GM12878 (cell line): Measurements from ENCODE around the gene UBR2. TPM values are rescaled to one million over a fixed set of nuclear protein-coding genes. Genes with fewer than 3 reads are reported as not detected.

Source experiments
- ATAC-seq: fragments of 200-7000 bp; cut with Tn5 transposase; 3 replicates; pipeline ENCODE4 v1.9.1; 2020; ENCODE audit warnings: mild to moderate bottlenecking, moderate library complexity
- BruUV-seq: library from RNA; stranded (reverse); fragments of 400-500 nt; replicated peaks from 2 replicates; lab custom pipeline; 2021; lab: Mats Ljungman, UMichigan
- CTCF ChIA-PET: fragments of 300-600 bp; sonication (Branson Sonifier 250); formaldehyde crosslinking; extraction: SDS; loops from one replicate; lab custom pipeline; 2021; ENCODE audit warnings: inconsistent platforms; lab: Yijun Ruan, JAX
- POLR2A ChIA-PET: fragments of 350-600 bp; formaldehyde crosslinking; extraction: SDS; loops from one replicate; lab custom pipeline; 2021; ENCODE audit warnings: inconsistent platforms; lab: Charles Lee
- RAD21 ChIA-PET: fragments of 300-600 bp; sonication (Branson Sonifier 250); formaldehyde crosslinking; loops from one replicate; lab custom pipeline; 2023; ENCODE audit warnings: antibody characterized with exemption; ENCODE audit not compliant: unreplicated experiment; lab: Charles Lee
- SMC1A ChIA-PET: fragments of 300-600 bp; sonication (Branson Sonifier 250); formaldehyde crosslinking; loops from one replicate; lab custom pipeline; 2023; ENCODE audit not compliant: unreplicated experiment, uncharacterized antibody; lab: Charles Lee
- DNase-seq: peaks from one replicate; pipeline ENCODE4 v3.0.0-alpha.2; 2011; ENCODE audit warnings: low read depth, low spot score
- FAIRE-seq: peaks from 3 replicates; lab custom pipeline; 2011; peaks lifted over from hg19 to GRCh38; lab: Jason Lieb, UNC
- H2AFZ ChIP-seq: 2 replicates; pipeline ENCODE4 v1.6.0; 2011; ENCODE audit warnings: low read depth, low read length, control low read depth; ENCODE audit not compliant: control insufficient read depth
- H3K27ac ChIP-seq: 2 replicates; pipeline ENCODE4 v1.5.1; 2011; ENCODE audit warnings: control low read depth; ENCODE audit not compliant: control insufficient read depth, insufficient read depth
- H3K27me3 ChIP-seq, 2 experiments: replicated peaks in 1 of 2; 2 replicates each; pipeline versions ENCODE4 v1.6.0 to v1.6.1; 2011; ENCODE audit warnings: low read length in 1 of 2; ENCODE audit not compliant: control insufficient read depth in 2 of 2, insufficient read depth in 2 of 2
- H3K36me3 ChIP-seq, 2 experiments: 2 replicates each; pipeline ENCODE4 v1.5.1; 2011; ENCODE audit warnings: low read length in 1 of 2; ENCODE audit not compliant: control insufficient read depth in 2 of 2, insufficient read depth in 2 of 2
- H3K4me1 ChIP-seq: 2 replicates; pipeline ENCODE4 v1.6.1; 2011; ENCODE audit warnings: mild to moderate bottlenecking, low read length, moderate library complexity, mixed read lengths; ENCODE audit not compliant: control insufficient read depth, insufficient read depth
- H3K4me2 ChIP-seq: 2 replicates; pipeline ENCODE4 v1.6.0; 2011; ENCODE audit warnings: control low read depth; ENCODE audit not compliant: control insufficient read depth, insufficient read depth
- H3K4me3 ChIP-seq: fragments of 200-600 bp; sonication (generic); 2 replicates; pipeline ENCODE4 v1.5.1; 2016
- H3K79me2 ChIP-seq: 2 replicates; pipeline ENCODE4 v1.6.0; 2011; ENCODE audit warnings: low read length; ENCODE audit not compliant: control insufficient read depth, insufficient read depth
- H3K9ac ChIP-seq: 2 replicates; pipeline ENCODE4 v1.8.0; 2011; ENCODE audit warnings: low read length, control low read depth, mixed read lengths; ENCODE audit not compliant: control insufficient read depth, insufficient read depth
- H3K9me3 ChIP-seq: replicated peaks from 3 replicates; pipeline ENCODE4 v1.5.1; 2011; ENCODE audit warnings: mild to moderate bottlenecking, low read length; ENCODE audit not compliant: control insufficient read depth, insufficient read depth
- H4K20me1 ChIP-seq: 2 replicates; pipeline ENCODE4 v1.6.0; 2011; ENCODE audit not compliant: control insufficient read depth, insufficient read depth
- CBX3 ChIP-seq: fragments of 200-600 bp; sonication (generic); IDR thresholded peaks from 2 replicates; pipeline ENCODE4 v1.6.1; 2016; ENCODE audit warnings: low read depth, borderline replicate concordance
- CBX5 ChIP-seq: sonication (generic); IDR thresholded peaks from 2 replicates; pipeline ENCODE4 v1.6.1; 2016; ENCODE audit warnings: low read depth, moderate library complexity, mild to moderate bottlenecking, inconsistent platforms
- CREB1 ChIP-seq: IDR thresholded peaks from 2 replicates; pipeline ENCODE4 v1.6.1; 2012; ENCODE audit warnings: low read depth, mild to moderate bottlenecking, inconsistent platforms
- FOXK2 ChIP-seq: fragments of 450-650 bp; IDR thresholded peaks from 2 replicates; pipeline ENCODE4 v1.6.1; 2017; ENCODE audit warnings: mild to moderate bottlenecking, moderate library complexity
- NBN ChIP-seq: fragments of 450-650 bp; IDR thresholded peaks from 2 replicates; pipeline ENCODE4 v1.6.1; 2016
- NFYA ChIP-seq: IDR thresholded peaks from 2 replicates; pipeline ENCODE4 v1.6.1; 2011; ENCODE audit warnings: low read depth, mild to moderate bottlenecking, low read length, improper control_type of control experiment, borderline replicate concordance
- PAX5 ChIP-seq: IDR thresholded peaks from 2 replicates; pipeline ENCODE4 v1.6.1; 2011; ENCODE audit warnings: low read depth, low read length, borderline replicate concordance
- POLR2A ChIP-seq: IDR thresholded peaks from 2 replicates; pipeline ENCODE4 v1.6.1; 2011; ENCODE audit warnings: low read depth, mild to moderate bottlenecking, low read length
- RCOR1 ChIP-seq: conservative IDR thresholded peaks from 2 replicates; pipeline ENCODE4 v1.6.1; 2012; ENCODE audit warnings: low read depth, low read length, improper control_type of control experiment
- SP1 ChIP-seq: IDR thresholded peaks from one replicate; pipeline ENCODE4 v1.6.1; 2011; ENCODE audit warnings: low read depth, low read length
- ZNF274 ChIP-seq: IDR thresholded peaks from one replicate; pipeline ENCODE4 v1.8.0; 2011; ENCODE audit not compliant: insufficient read length, insufficient read depth
- WGBS: methylation state at CpG from one replicate; pipeline ENCODE4 v1.1.6; 2016; ENCODE audit warnings: low lambda C conversion rate; ENCODE audit not compliant: insufficient replicate concordance, insufficient coverage; ENCODE audit errors: missing lambda C conversion rate; 5-methylcytosine and 5-hydroxymethylcytosine counted together
- in situ Hi-C: fragments of 300-500 bp; cut with MboI; formaldehyde crosslinking; loops from 9 replicates; pipeline ENCODE4 v1.14.3; 2018; ENCODE audit warnings: mixed read lengths
- intact Hi-C: fragments of 100-400 bp; cut with micrococcal nuclease; formaldehyde crosslinking; loops from one replicate; pipeline ENCODE4 v1.14.2; 2022; ENCODE audit not compliant: unreplicated experiment
- polyA plus RNA-seq, 11 experiments: library from polyadenylated mRNA; depleted of rRNA in 4 of 11; unstranded in 6 of 11; stranded (reverse) in 5 of 11; fragments of >200 nt; fragmentation: Nextera tagmentation in 4 of 11; fragmentation: Illumina TruSeq in 1 of 11; extraction: Ambion mirVana in 4 of 11; extraction: Trizol in 1 of 11; gene quantifications; 1 replicate in 1 of 11; 2 replicates in 10 of 11; pipeline versions ENCODE4 v1.2.1 to v1.2.3, GENCODE V29; 2011 to 2016; ENCODE audit warnings: inconsistent platforms in 2 of 11, missing spikeins in 2 of 11, low read depth in 1 of 11
- total RNA-seq, 4 experiments: library from RNA; depleted of rRNA in 3 of 4; stranded (reverse); fragments of >200 nt in 3 of 4; fragmentation: Illumina TruSeq in 1 of 4; extraction: Trizol in 1 of 4; gene quantifications; 2 replicates each; pipeline versions ENCODE4 v1.2.1 to v1.2.3, GENCODE V29; 2013 to 2021
- TF ChIP-seq, protein P1 (sequence below): fragments of 450-650 bp; IDR thresholded peaks from 2 replicates; pipeline ENCODE4 v1.6.1; 2016; ENCODE audit warnings: mild to moderate bottlenecking
- TF ChIP-seq, protein P2 (sequence below): fragments of 450-650 bp; IDR thresholded peaks from 2 replicates; pipeline ENCODE4 v1.6.1; 2017; ENCODE audit warnings: antibody characterized with exemption, mild to moderate bottlenecking, moderate library complexity
- TF ChIP-seq, protein P3 (sequence below): fragments of 450-650 bp; formaldehyde crosslinking; IDR thresholded peaks from 2 replicates; pipeline ENCODE4 v1.5.0; 2022; ENCODE audit warnings: mild to moderate bottlenecking, missing genetic modification characterization
- TF ChIP-seq, protein P4 (sequence below): fragments of 450-650 bp; IDR thresholded peaks from 2 replicates; pipeline ENCODE4 v1.6.1; 2014; ENCODE audit warnings: mild to moderate bottlenecking

UBR2 gene
- total and polyA plus RNA-seq, 10 of the 15 experiments (the other 5 are each of a cell fraction or from before 2014, with no cell fraction given): 2.3 to 18.4 (median 9.6) TPM

DNA sequence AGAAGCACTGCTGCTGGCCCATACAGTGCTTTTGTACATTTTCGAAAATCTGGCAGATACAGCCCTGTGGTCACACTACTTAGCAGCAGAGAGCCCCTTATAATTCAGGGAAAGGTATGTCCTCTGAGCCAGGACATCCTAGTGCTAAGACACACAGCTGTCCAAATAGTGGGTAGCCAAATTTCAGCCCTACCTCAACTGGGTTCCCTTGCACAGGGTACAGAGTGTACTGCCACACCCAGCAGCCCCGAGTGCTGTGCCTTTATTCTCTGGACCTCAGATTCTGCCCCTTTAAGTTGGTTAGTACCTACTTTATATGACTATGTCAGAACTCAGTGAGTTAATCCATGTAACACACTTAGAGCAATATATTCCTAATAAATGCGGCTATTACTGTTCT is 111.0 kb downstream of the UBR2 start (continued):
- TF ChIP-seq, protein P1, sequence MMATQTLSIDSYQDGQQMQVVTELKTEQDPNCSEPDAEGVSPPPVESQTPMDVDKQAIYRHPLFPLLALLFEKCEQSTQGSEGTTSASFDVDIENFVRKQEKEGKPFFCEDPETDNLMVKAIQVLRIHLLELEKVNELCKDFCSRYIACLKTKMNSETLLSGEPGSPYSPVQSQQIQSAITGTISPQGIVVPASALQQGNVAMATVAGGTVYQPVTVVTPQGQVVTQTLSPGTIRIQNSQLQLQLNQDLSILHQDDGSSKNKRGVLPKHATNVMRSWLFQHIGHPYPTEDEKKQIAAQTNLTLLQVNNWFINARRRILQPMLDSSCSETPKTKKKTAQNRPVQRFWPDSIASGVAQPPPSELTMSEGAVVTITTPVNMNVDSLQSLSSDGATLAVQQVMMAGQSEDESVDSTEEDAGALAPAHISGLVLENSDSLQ: no peak

DNA sequence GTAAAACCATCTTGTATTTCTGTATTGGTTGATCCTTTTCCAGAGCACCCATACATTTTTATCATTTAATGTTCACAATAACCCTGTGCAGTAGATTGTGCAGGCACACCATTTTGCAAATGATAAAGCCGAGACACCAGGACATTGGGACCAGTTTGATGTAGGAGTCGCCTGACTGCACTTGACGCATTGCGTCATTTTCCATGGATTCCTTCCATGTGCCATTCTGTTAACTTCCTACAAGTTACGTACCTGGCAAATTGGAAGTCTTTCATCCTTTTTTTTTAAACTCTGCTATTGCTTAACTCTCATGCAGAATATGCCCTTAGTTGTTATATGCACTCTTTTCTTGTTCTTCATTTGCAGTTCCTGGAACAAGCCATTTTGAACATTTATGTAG is 115.5 kb downstream of the UBR2 start:
- RAD21 ChIA-PET: interaction anchor here (1.1 to 2.0 kb wide), 2 partner anchors 15 to 47 kb away, joined by 3 to 5 read pairs; no protein-coding TSS in a partner anchor
- TF ChIP-seq, protein P2, sequence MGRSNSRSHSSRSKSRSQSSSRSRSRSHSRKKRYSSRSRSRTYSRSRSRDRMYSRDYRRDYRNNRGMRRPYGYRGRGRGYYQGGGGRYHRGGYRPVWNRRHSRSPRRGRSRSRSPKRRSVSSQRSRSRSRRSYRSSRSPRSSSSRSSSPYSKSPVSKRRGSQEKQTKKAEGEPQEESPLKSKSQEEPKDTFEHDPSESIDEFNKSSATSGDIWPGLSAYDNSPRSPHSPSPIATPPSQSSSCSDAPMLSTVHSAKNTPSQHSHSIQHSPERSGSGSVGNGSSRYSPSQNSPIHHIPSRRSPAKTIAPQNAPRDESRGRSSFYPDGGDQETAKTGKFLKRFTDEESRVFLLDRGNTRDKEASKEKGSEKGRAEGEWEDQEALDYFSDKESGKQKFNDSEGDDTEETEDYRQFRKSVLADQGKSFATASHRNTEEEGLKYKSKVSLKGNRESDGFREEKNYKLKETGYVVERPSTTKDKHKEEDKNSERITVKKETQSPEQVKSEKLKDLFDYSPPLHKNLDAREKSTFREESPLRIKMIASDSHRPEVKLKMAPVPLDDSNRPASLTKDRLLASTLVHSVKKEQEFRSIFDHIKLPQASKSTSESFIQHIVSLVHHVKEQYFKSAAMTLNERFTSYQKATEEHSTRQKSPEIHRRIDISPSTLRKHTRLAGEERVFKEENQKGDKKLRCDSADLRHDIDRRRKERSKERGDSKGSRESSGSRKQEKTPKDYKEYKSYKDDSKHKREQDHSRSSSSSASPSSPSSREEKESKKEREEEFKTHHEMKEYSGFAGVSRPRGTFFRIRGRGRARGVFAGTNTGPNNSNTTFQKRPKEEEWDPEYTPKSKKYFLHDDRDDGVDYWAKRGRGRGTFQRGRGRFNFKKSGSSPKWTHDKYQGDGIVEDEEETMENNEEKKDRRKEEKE: no peak
- TF ChIP-seq POLR2A (no peak), CBX5 (no peak), ZNF274 (no peak), RCOR1 (no peak), NBN (no peak), FOXK2 (no peak), PAX5 (no peak), NFYA (no peak), SP1 (no peak), CBX3 (no peak), CREB1 (no peak)
- TF ChIP-seq, protein P3, sequence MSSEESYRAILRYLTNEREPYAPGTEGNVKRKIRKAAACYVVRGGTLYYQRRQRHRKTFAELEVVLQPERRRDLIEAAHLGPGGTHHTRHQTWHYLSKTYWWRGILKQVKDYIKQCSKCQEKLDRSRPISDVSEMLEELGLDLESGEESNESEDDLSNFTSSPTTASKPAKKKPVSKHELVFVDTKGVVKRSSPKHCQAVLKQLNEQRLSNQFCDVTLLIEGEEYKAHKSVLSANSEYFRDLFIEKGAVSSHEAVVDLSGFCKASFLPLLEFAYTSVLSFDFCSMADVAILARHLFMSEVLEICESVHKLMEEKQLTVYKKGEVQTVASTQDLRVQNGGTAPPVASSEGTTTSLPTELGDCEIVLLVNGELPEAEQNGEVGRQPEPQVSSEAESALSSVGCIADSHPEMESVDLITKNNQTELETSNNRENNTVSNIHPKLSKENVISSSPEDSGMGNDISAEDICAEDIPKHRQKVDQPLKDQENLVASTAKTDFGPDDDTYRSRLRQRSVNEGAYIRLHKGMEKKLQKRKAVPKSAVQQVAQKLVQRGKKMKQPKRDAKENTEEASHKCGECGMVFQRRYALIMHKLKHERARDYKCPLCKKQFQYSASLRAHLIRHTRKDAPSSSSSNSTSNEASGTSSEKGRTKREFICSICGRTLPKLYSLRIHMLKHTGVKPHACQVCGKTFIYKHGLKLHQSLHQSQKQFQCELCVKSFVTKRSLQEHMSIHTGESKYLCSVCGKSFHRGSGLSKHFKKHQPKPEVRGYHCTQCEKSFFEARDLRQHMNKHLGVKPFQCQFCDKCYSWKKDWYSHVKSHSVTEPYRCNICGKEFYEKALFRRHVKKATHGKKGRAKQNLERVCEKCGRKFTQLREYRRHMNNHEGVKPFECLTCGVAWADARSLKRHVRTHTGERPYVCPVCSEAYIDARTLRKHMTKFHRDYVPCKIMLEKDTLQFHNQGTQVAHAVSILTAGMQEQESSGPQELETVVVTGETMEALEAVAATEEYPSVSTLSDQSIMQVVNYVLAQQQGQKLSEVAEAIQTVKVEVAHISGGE (CRISPR knock-in tag): no peak
- TF ChIP-seq, protein P4, sequence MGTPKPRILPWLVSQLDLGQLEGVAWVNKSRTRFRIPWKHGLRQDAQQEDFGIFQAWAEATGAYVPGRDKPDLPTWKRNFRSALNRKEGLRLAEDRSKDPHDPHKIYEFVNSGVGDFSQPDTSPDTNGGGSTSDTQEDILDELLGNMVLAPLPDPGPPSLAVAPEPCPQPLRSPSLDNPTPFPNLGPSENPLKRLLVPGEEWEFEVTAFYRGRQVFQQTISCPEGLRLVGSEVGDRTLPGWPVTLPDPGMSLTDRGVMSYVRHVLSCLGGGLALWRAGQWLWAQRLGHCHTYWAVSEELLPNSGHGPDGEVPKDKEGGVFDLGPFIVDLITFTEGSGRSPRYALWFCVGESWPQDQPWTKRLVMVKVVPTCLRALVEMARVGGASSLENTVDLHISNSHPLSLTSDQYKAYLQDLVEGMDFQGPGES: no peak

More for the DNA sequence above, 115.5 kb downstream of the UBR2 start:
- Histone ChIP-seq H3K27me3 (no peaks in the 10 kb centered on the region), H2AFZ (no peak overlapping the region), H3K9me3 (no peaks in the 10 kb centered on the region), H3K4me1 (no peaks in the 10 kb centered on the region), H3K36me3 (peaks cover 1 to 28% of the 10 kb centered on the region in 2 experiments), H3K4me2 (no peak overlapping the region), H3K9ac (no peak overlapping the region), H4K20me1 (no peaks in the 10 kb centered on the region), H3K79me2 (no peaks in the 10 kb centered on the region), H3K27ac (no peak overlapping the region), H3K4me3 (no peak overlapping the region)
- 100% methylated on average over 5 of the region's 5 CpGs for WGBS
- in situ Hi-C loops (no loop called here), intact Hi-C loops (no loop called here)
- POLR2A ChIA-PET: interaction anchor here (1.1 kb wide), 1 partner anchor 9 kb away, joined by 3 read pairs; no protein-coding TSS in a partner anchor
- FAIRE-seq (no peak), DNase-seq (no peak), ATAC-seq (no peak)
- SMC1A ChIA-PET: interaction anchor here (1.7 to 2.1 kb wide), 2 partner anchors 13 kb away, joined by 5 to 6 read pairs; no protein-coding TSS in a partner anchor
- no TSS peak for BruUV-seq
- CTCF ChIA-PET: interaction anchor here (0.6 to 1.2 kb wide), 3 partner anchors 13 to 47 kb away, joined by 3 to 4 read pairs (median 3); no protein-coding TSS in a partner anchor
